Stimulated activated CD4-positive, alpha-beta T cell treated with anti-CD3 and anti-CD28 coated beads, Interleukin-4, amount 100 ng/mL, for 4 hours (primary cell): ENCODE measurements around the gene BTNL3.
"Not testable (repeated sequence)": the region's sequence is repeated elsewhere in the genome, so short reads cannot be mapped to it uniquely, and the experiment has no call there.

Source experiments
- DNase-seq, 2 experiments: peaks; one replicate each; pipeline ENCODE4 v3.0.0-alpha.2; 2020

Gene BTNL3, protein sequence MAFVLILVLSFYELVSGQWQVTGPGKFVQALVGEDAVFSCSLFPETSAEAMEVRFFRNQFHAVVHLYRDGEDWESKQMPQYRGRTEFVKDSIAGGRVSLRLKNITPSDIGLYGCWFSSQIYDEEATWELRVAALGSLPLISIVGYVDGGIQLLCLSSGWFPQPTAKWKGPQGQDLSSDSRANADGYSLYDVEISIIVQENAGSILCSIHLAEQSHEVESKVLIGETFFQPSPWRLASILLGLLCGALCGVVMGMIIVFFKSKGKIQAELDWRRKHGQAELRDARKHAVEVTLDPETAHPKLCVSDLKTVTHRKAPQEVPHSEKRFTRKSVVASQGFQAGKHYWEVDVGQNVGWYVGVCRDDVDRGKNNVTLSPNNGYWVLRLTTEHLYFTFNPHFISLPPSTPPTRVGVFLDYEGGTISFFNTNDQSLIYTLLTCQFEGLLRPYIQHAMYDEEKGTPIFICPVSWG

DNA sequence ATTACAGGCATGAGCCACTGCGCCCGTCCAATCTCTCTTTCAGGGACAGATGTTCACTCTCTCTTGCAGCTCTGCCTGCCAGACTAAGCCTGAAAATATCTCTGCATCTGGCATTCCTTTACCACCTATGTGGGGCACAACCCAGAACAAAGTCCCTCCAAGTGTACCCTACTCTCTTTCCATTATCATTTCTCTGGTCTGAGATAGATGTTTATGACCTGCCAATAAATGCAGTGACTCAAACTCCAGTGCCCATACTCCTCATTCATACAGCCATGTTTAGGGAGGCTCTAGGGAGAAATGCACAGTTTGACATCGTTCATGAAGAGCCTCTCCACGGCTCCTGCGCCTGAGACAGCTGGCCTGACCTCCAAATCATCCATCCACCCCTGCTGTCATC lies at the start of gene BTNL3:
Gene BTNL3 (plus strand): TSS at position 255 of the 400 bp plus-strand sequence. CDS start 183 bp downstream, outside the sequence.
- no peak for DNase-seq

DNA sequence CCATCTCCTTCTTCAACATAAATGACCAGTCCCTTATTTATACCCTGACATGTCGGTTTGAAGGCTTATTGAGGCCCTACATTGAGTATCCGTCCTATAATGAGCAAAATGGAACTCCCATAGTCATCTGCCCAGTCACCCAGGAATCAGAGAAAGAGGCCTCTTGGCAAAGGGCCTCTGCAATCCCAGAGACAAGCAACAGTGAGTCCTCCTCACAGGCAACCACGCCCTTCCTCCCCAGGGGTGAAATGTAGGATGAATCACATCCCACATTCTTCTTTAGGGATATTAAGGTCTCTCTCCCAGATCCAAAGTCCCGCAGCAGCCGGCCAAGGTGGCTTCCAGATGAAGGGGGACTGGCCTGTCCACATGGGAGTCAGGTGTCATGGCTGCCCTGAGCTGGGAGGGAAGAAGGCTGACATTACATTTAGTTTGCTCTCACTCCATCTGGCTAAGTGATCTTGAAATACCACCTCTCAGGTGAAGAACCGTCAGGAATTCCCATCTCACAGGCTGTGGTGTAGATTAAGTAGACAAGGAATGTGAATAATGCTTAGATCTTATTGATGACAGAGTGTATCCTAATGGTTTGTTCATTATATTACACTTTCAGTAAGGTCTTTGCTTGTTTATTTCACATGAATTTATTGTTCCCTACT lies 38.2 kb upstream of the BTNL3 start:
- DNase-seq: no peak

DNA sequence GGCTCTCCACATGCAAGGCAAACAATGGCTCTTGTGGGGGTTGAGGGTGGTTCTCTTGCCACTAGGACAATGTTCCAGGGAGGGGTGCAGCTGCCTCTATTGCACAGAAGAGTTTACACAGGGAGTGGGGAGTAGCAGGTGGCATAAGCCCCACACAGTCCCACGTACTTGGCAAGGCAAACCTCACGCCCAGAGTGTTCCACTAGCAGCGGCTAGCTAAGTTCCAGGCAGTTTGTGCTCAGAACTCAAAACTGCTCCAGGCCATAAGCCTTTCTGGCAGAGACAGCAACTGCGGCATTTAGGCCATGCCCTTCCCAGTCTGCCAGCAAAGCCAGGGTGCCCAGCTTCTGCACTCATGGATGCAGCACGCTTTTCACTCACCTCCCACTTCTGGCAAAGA lies 29.0 kb upstream of the BTNL3 start:
- no peak for DNase-seq

DNA sequence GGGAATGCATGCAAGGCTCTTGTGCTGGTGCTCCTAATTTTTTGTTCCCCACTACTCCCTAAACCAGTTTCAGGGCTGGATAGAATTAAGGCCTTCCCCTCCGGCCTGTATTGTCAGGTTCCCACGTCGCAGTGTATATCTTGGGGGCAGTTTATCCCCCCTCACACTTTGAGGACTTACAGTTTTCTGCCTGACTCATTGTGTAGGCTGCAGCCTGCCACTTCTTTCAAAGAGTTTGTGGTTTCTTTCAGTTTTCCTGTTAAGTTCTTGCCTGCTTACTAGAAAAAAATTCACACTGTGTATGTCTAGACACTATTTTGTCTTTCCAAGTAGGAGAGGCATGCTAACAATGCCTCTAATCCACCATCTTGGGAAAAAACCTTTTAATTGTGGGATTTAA lies 28.4 kb upstream of the BTNL3 start:
- DNase-seq: no peak

DNA sequence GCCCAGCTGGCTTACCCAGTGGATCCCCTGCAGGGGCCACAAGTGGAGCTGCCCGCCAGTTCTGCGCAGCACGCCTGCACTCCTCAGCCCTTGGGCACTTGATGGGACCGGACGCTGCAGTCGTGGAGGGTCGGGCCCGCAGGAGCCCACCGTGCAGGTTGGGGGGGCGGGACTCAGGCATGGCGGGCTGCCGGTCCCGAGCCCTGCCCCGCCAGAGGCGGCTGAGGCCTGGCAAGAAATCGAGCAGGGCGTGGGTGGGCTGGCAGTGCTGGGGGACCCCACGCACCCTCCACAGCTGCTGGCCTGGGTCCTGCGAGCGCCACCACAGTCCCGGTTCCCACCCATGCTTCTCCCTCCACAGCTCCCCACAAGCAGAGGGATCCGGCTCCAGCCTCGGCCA lies 19.2 kb upstream of the BTNL3 start:
- DNase-seq: no peak

DNA sequence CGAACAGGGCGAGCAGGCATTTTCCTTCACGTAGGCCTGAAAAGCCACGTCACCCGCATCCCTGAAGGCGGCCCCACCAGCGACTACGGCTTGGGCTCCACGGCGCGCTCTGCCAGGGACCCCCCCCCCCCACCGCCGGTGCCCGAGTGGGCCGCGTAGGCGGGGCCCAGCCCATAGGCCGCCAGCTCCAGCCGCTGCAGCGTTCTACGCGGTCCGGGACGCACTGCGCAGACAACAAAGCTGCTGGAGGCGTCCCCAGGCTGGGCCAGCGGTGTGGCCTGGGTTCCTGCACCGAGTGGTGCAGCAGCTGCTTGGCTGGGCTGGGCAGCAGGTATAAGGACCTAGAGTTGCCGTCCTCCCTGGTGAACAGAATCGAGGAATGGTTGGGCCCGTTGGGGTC lies 18.3 kb upstream of the BTNL3 start:
- no peak for DNase-seq

DNA sequence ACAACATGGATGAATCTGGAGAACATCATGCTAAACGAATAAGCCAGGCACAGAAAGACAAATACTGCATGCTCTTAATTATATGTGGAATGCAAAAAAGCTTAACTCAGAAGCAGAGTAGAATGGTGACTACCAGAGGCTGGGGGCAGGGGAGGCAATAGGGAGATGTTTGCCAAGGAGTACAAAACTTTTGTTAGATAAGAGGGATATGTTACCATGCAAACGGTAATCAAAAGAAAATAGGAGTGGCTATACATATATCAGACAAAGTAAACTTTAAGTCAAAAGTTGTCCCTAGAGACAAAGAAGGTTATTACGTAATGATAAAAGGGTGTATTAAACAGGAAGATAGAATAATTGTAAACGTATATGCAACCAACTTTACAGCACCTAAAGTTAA lies 17.8 kb upstream of the BTNL3 start:
- DNase-seq: no peak

DNA sequence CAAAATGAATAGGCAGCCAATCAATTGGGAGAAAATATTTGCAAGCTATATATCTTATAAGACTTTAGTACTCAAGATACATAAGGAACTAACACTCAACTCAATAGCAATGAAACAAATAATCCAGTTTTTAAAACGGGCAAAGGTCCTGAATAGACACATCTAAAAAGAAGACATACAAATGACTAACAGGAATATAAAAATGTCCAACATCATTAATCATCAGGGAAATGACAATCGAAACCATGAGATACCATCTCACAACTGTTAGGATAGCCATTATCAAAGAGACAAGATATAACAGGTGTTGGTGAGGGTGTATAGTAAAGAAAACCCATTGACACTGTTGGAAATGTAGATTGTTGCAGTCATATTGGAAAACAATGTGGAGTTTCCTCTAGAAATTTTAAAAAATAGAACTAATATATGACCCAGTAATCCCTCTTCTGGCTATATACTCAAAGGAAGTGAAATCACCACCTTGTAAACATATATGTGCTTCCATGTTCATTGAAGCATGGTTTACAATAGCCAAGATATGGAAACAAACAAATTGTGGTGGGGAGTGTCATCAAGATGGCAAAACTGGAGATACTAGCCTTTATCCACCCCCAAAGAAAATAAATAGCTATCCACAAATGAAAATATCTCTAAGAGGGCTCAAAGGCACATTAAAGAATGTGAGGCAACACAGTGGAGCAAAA lies 13.9 kb upstream of the BTNL3 start:
- DNase-seq: no peak

DNA sequence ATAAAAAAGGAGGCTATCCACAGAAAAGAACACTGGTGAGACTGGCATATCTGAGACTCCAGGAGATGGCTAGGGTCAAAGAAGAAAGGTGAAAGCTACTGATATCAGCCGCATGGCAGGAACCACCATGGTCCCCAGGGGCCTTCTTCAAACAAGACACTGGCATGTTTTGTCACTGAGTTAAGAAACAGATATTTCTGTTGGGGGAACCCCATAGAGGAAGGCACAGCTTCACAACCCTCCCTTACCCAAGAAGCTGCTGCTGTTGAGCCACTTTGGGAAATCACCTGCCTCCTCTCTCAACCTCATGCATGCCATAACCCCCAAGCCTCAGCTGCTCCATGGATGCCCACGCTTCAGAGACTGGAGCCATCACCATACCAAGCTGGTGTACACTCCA lies 13.3 kb upstream of the BTNL3 start:
- no peak for DNase-seq

DNA sequence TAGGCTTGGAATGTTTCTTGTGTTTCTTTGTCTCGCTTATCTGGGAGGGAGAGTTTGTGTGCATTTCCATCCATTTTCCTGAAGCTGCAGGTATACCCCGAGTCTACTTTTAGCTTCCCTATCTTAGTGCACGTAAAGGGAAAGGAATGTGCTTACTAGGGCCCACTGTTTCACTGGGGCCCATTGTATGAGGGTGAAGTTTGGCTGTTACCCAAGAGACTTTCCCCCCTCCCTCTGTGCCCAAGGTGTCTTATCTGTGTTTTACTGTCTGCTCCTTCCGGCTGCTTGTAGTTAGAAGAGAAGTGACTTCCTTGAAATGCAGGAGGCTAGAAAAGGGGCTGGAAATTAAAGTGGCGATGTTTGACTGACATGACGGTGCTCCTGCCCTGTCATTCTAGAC lies 12.1 kb upstream of the BTNL3 start:
- no peak for DNase-seq

DNA sequence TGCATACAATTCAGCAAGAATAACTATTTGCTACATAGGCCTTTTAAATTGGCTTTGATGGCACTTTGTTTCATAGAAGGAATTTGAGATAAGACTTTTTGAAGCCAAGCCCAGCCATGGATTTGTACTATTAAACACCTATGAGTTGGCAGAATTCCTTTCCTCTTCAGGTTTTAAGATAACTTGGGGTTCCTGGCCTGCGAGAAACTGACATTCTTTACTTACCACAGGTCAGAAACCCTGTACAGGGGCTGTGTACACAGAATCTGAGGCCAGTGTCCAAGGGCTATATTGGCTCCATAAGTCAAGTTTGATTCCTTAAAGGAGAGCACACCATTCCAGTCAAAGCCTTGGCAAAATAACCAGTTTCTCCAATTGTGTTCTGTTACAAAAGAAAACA lies 10.8 kb upstream of the BTNL3 start:
- DNase-seq: no peak

DNA sequence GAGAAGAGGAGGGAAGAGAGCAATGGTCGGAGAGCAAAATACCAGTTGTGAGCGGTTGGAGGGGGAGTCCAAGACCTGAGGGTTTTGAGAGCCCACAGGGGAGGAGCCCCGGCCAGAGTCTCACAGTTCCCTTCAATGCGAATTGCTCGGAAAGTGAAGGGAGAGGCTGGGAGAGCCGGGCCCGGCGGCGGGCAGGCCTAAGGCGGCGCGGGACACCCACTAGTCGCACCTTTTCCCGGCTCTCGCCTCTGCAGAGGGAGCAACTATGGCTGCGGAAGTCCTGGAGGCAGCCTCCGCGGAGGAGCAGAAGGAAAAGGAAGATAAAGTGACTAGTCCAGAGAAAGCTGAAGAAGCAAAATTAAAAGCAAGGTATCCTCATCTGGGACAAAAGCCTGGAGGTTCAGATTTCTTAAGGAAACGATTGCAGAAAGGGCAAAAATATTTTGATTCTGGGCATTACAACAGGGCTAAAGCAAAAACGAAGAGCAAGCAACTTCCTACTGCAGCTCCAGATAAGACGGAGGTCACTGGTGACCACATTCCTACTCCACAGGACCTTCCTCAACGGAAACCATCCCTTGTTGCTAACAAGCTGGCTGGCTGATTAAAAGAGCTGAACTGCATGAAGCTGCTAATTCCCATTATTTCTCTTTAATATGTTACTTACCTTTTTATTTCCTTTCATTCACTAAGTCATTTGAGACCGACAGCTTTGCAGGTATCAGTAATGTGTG lies 6.5 kb upstream of the BTNL3 start:
- DNase-seq: no peak

DNA sequence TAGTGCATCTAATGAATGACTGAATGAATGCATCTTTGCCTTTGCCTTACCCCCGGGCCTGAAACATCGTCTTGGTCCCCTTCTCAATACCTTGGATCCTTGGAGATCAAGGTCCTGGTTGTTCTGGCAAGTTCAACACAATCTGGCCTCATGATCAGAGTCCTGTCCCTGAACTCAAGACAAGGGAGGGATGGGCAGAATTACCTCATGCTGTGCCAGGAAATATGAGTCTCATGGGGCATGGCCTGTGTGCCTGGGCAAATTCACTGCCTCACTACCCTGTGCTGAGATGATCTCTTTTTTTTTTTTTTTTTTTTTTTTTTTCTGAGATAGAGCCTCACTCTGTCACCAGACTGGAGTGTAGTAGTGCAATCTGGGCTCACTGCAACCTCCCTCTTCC lies 630 bp upstream of the BTNL3 start:
- no peak for DNase-seq

DNA sequence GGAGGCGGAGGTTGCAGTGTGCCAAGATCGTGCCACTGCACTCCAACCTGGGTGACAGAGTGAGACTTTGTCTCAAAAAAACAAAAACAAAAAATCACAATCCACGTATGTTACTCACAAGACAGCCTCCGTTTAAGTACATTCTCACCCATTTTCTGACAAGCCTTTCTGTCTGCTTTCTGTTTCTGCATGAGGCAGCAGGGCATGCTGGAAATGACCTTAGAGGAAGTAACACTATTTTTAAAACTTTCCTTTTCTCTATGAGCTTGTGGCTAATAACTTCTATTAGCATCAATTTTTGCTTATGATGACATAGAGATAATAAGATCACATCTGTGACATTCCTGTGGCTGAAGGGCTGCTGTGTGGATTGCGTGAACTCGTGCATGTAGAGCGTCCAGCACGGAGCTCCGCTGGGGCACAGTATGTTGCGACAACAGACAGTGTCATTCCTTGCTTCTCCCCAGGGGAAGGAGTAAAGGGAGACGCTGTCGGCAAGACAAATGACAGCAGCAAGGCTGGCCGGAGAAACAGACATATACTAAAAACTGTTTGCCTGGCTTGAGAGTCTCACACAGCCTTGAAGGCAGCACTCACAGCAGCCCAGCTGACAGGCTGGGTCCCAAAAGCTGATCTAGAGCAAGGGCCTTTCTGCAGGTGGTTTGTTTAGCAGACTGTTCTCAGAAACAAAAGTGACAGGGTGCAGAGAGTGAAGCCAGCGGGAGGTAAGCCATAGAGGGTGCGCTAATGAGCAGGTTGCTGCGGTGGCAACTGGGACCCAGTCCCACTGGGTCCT lies 1.6 kb downstream of the BTNL3 start:
- DNase-seq: no peak

DNA sequence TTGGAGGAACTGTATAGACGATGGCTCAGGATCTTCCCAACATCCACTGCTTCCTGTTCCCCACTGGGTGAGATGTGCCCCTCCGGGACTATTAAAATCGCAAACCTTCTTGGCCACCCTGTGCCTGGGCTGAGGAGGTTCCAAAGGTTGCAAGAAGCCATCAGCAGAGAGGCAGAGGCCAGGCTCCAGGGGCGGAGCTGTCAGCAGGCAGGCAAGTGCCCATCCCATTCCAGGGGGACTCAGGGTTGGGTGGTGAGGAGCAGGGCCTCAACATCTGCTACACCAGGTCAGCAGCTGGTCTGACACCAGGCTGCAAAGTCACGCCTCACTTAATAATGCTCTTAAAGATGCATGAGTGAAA lies 2.2 kb downstream of the BTNL3 start:
- no peak for DNase-seq

DNA sequence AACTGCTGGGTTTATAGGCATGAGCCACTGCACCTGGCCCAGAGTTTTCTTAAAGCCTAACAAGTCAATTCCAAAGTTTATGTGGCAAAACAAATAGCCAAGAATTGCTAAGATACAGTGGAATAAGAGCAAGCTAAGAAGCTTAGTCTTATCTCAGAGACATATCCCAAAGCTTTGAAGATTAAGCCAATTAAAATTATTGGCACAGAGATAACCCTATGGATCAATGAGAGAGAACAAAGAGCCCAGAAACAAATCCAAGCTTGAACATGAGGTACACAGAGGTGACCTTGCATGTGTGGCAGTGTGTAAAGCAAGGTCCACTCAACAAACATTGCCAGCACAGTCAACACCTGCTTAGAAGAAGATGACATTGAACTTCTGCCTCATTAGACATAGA lies 13.3 kb downstream of the BTNL3 start:
- DNase-seq: no peak

DNA sequence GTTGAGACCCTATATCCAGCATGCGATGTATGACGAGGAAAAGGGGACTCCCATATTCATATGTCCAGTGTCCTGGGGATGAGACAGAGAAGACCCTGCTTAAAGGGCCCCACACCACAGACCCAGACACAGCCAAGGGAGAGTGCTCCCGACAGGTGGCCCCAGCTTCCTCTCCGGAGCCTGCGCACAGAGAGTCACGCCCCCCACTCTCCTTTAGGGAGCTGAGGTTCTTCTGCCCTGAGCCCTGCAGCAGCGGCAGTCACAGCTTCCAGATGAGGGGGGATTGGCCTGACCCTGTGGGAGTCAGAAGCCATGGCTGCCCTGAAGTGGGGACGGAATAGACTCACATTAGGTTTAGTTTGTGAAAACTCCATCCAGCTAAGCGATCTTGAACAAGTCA lies 17.1 kb downstream of the BTNL3 start:
- no peak for DNase-seq

DNA sequence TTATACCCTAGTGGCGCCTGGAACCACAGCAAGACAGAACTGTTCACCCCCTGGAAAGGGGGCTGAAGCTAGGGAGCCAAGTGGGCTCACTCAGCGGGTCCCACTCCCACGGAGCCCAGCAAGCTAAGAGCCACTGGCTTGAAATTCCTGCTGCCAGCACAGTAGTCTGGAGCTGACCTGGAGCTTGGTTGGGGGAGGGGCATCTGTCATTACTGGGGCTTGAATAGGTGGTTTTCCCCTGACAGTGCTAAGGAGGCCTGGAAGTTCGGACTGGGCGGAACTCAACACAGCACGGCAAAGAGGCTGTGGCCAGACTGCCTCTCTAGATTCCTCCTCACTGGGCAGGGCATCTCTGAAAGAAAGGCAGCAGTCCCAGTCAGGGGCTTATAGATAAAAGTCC lies 19.5 kb downstream of the BTNL3 start:
- DNase-seq: no peak

DNA sequence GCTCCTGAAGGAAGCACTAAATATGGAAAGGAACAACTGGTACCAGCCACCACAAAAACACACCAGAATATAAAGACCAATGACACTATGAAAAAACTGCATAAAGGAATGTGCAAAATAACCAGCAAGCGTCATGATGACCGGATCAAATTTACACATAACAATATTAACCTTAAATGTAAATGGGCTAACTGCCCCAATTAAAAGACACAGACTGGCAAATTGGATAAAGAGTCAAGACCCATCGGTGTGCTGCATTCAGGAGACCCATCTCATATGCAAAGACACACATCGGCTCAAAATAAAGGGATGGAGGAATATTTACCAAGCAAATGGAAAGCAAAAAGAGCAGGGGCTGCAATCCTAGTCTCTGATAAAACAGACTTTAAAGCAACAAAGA lies 21.4 kb downstream of the BTNL3 start:
- not testable (repeated sequence) for DNase-seq

DNA sequence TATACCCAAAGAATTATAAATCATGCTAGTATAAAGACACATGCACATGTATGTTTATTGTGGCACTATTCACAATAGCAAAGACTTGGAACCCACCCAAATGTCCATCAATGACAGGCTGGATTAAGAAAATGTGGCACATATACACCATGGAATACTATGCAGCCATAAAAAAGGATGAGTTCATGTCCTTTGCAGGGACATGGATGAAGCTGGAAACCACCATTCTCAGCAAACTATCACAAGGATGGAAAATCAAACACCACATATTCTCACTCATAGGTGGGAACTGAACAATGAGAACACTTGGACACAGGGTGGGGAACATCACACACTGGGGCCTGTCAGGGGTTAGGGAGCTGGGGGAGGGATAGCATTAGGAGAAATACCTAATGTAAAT lies 26.0 kb downstream of the BTNL3 start:
- DNase-seq: not testable (repeated sequence)

DNA sequence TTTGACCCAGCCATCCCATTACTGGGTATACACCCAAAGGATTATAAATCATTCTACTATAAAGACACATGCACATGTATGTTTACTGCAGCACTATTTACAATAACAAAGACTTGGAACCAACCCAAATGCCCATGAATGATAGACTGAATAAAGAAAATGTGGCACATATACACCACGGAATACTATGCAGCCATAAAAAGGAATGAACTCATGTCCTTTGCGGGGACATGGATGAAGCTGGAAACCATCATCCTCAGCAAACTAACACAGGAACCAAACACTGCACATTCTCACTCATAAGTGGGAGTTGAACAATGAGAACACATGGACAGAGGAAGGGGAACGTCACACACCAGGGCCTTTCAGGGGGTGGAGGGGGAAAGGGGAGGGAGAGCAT lies 28.8 kb downstream of the BTNL3 start:
- not testable (repeated sequence) for DNase-seq

DNA sequence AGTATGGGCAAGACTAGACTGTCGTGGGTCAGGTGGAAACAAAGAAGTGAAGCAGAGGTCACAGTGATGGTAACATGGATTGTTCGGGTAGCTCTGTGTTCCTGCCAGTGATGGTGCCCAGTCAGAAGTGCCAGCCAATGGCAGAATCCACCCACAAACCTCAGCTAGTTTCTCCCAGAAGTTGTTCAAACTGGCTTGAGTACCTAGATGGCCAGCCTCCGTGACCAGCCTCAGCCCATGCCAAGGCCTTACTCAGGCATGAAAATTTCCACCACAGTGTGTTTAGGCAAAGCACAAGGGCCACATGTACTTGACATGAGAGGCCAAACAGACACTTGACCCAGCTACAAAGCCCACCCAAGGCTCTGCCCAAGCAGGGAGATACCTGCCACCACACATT lies 32.0 kb downstream of the BTNL3 start:
- no peak for DNase-seq
